ENCODE data around the gene FAM180B.
A peak's percentile ranks its signal among the peaks of the same experiment; 100 is the strongest.
"Not testable (repeated sequence)": the region's sequence is repeated elsewhere in the genome, so short reads cannot be mapped to it uniquely, and the experiment has no call there.

The FAM180B gene

DNA sequence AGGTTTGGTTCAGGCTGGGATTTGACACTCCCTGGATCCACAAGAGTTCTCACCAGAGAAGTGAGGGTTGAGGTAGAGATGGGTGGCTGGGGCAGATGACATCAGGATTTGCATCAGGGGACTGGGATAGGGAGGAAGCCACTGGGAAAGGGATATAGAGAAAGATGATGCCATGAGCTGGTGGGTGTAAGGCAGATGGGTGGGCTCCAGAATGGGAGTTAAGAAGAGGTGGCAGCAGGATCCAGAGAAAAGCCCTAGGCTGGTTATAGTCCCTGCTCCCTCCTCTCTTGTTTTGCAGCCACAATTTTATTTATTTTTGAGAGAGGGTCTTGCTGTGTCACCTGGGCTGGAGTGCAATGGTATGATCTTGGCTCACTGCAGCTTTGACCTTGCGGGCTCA, 9.5 kb downstream of the FAM180B start:
- no peak for DNase-seq

- DNase-seq = no peak
Observed at GRCh38 chr11:47599902-47600301, 13.4 kb downstream of the FAM180B start.

- DNase-seq = no peak
Observed at GRCh38 chr11:47603295-47603694, 16.8 kb downstream of the FAM180B start.

GRCh38 chr11:47605921-47606320, 19.4 kb downstream of the FAM180B start:
- no peak for DNase-seq

DNA sequence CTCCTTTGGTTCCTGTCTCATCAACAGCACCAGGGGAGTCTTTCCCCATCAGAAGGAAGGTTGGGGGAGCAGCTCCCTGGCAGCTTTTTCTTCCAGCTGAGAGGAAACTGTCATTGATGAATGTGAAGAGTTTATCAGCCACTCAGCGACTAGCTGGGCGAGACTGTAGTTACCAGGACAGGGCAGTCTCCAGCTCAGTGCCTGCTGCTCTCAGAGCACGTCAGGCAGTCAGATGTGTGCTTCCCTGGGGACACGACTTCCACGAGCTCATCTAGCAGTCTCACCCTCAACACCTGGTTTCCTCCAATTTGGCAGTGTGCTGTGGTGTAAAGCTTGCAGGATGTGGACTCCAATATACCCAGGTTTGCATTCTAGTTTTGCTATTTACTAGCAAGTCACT, 20.3 kb downstream of the FAM180B start:
- DNase-seq = no peak

- no peak for DNase-seq
Observed at GRCh38 chr11:47607380-47607779, 20.9 kb downstream of the FAM180B start.

GRCh38 chr11:47609675-47610074, 23.2 kb downstream of the FAM180B start:
- DNase-seq = no peak

DNA sequence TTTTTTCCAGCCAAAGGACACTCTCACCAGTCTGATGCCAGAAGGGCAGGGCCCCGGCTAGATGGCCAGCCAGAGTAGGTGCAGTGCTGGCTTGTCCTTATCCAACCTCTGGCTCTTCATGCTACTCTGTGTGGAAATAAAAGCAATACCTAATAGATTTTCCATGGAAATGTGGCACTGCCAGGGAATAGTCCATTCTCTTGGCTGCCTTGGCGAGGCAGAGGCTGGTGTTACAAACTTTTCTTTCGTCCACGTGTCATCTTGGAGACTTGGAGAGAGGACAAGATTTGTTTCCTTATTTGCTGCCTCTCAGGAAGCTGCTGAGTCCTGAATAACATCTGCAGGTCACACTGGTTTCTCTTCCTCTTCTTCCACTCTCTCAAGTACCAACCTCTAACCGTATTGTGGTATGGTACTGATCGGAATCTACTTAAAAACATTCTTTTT, 24.9 kb downstream of the FAM180B start:
- no peak for DNase-seq

DNA sequence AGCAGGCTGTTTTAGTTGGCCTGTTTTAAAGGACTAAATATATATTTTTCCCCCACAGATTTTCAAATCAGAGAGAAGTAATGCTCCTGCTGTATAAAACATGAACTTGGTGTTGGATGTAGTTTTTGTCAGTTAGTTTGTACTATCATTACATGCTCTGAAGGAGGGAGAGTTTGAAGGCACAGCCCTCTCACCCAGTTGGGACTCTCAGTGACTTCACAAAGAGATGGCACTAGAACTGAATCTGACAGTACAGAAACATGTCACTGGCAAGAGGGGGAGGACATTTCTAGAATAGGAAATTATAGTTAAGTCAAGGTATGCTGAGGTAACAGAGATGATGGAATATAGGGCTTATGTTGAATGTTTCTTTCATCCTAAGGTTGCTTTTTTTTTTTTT, 28.8 kb downstream of the FAM180B start:
- no peak for DNase-seq

- DNase-seq = peak; percentile 13
Observed at GRCh38 chr11:47616726-47617416, 30.4 kb downstream of the FAM180B start.

DNA sequence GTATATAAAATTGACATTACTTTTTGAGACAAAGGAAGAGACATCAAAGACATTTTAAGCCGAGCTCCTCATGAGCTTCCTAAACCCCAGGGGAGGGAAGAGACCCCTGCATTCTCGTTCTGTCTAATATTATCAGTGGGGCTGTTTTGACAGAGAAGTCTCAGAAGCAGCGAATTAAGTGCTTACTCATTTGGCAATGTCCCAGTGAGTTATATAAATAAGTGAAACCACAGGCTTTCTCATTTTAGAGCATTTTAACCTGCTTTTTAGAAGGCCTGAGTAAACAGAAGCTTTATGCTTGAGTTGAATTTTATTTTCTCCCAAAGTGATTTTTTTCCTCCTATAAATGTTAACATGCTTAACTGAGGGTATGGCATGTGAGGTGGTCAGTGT, 30.9 kb downstream of the FAM180B start:
- no peak for DNase-seq

GRCh38 chr11:47620836-47621378, 34.4 kb downstream of the FAM180B start:
- no peak for DNase-seq

DNA sequence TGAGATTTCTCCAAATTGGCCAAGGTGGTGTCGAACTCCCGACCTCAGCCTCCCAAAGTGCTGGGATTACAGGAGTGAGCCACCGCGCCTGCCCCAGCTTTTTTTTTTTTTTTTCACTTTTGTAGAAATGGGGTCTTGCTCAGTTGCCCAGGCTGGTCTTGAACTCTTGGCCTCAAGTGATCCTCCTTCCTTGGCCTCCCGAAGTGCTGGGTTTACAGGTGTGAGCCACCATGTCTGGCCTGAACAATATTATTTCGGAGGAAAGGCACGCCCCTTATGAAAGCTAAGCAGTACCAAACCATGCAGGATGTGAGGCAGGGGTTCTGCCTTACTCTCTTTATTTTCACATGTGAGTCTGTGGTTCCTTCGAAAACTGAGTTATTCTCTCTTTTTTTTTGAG, 39.8 kb downstream of the FAM180B start:
- no peak for DNase-seq

GRCh38 chr11:47628026-47628425, 41.5 kb downstream of the FAM180B start:
- DNase-seq = no peak

GRCh38 chr11:47631473-47631872, 45.0 kb downstream of the FAM180B start:
- DNase-seq = no peak

DNA sequence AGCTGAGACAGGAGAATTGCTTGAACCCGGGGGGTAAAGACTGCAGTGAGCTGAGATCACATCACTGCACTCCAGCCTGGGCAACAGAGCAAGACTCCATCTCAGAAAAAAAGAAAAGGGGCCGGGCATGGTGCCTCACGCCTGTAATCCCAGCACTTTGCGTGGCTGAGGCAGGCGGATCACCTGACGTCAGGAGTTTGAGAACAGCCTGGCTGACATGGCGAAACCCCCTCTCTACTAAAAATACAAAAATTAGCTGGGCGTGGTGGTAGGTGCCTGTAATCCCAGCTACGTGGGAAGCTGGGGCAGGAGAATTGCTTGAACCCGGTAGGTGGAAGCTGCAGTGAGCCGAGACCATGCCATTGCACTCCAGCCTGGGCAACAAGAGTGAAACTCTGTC, 49.9 kb downstream of the FAM180B start:
- not testable (repeated sequence) for DNase-seq

Measured in CD4-positive, alpha-beta T cell treated with Interleukin-6 for 4 hours (primary cell).